ENCODE measurements around the gene LRCH4. TPM values are rescaled to one million over a fixed set of nuclear protein-coding genes. Genes with fewer than 3 reads are reported as not detected.

Gene LRCH4
- total RNA-seq, 1 donor from 2014 or later: 89.7 TPM

DNA sequence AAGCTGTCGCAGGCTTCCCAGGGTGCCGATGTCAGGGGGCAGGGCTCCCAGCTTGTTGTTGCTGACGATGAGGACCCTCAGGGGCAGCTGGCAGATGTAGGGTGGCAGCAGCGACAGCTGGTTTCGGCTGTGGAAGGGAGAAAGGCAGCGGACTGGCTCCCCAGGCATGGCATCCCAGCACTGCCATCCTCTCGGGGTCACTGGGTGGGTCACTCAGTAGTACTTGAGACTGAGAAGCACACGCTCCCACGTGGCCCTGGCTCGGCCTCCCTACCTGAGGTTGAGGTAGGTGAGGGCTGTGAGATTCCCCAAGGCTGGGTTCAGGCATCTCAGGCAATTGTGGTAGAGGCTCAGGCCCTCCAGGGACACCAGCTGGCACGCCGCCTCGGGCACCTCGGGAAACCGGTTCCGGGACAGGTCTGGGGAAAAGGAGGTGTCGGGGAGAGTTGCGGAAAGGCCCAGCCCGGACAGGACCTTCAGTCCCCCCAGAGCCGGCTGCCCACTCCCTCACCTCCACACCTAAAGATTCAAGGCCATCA, 3.8 kb downstream of the LRCH4 start:
- peaks cover 26% of the 10 kb centered on the region for H3K4me1 Mint-ChIP-seq (ENCODE audit: unreplicated experiment)
- peaks cover 19% of the 10 kb centered on the region for H3K27me3 Mint-ChIP-seq (ENCODE audit: unreplicated experiment)
- TF ChIP-seq CTCF (IDR thresholded peaks at IDR 0.05; ENCODE audit: unreplicated experiment): no peak
- DNase-seq (ENCODE audit: low spot score): no peak
- H3K9me3 Mint-ChIP-seq (ENCODE audit: unreplicated experiment): no peaks in the 10 kb centered on the region
- peaks cover 10% of the 10 kb centered on the region for H3K36me3 Mint-ChIP-seq (ENCODE audit: low read depth, unreplicated experiment)
- peak overlapping the region; percentile 42 for H3K27ac Mint-ChIP-seq (ENCODE audit: unreplicated experiment)
- peak overlapping the region; percentile 65 for H3K4me3 Mint-ChIP-seq (ENCODE audit: unreplicated experiment)

DNA sequence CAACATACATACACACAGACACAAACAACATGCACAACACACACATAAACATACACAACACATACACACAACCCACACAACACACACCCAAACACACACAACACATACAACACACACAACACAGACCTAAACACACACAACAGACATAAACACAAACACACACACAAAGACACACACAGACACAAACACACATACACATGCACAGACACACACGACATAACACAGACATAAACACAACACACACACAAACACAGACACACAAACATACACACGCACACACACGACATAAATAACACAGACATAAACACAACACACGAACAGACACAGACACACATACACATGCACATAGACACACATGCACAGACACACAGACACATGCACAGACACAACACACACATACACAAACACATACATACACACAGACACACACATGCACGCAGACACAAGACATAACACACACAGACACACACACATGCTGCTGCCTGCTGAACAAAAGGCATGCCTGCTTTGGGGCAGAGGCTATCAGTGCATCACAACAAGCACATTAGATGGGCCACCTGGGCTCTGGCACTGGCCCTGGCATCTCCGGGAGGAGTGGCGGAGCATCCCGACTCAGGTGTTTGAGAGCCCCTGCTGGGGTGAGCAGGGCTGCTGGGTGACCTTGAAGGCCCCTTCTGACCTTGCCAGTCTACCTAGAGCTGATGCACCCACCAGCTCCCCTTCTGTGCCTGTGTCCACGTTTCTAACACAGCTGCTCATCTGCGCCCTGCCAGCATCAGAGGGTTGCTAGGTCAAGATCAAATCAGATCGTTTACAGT, 5.3 kb downstream of the LRCH4 start:
- peaks cover 18% of the 10 kb centered on the region for H3K27me3 Mint-ChIP-seq (ENCODE audit: unreplicated experiment)
- peaks cover 26% of the 10 kb centered on the region for H3K4me1 Mint-ChIP-seq (ENCODE audit: unreplicated experiment)
- H3K9me3 Mint-ChIP-seq (ENCODE audit: unreplicated experiment): no peaks in the 10 kb centered on the region
- H3K27ac Mint-ChIP-seq (ENCODE audit: unreplicated experiment): no peak overlapping the region
- DNase-seq (ENCODE audit: low spot score): no peak
- TF ChIP-seq CTCF (IDR thresholded peaks at IDR 0.05; ENCODE audit: unreplicated experiment): no peak
- H3K4me3 Mint-ChIP-seq (ENCODE audit: unreplicated experiment): no peak overlapping the region
- H3K36me3 Mint-ChIP-seq (ENCODE audit: low read depth, unreplicated experiment): peaks cover 14% of the 10 kb centered on the region

DNA sequence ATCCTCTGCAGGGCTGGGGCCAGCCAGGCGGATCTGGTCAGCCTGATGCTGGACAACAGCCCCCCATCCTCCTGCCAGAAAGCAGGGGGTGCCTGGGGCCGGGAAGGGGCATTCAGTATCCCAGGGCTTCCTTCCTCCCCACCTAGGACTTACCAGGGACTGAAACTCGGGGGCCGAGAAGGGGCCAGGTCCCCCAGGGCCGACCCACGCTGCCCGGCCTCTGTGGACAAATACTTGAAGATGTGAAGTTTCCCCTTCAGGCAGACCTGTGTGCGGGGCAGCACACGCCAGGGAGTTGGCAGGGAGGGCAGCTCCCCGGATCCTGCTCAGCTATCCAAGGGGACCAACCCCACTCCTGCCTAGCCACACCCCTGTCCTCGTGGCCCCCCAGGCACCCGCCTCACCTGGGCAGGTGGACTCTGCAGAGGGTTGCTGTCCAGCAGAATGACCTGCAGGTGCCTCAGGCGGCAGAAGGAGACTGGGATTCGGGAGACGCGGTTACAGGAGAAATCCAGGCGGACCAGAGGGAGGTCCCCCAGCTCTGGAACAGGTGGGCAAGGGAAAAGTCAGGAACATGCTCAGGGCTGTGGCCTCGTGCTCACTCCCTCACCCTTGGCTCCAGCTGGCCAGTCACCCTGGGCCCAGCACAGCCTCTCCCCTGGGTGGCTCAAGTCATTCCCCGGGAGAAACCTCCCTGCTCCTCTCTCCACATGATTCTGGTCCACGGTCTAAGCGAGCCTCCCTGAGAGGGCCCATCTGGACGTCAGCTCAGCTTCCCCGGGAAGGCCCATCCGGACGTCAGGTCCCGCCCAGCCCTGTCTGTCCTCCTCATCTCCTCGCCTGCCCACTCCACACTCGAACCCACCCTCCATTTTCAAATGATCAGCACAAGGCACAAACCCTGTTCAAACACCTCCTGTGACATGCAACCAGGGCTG, 7.4 kb downstream of the LRCH4 start:
- no peak for DNase-seq (ENCODE audit: low spot score)
- Mint-ChIP-seq H3K27me3 (ENCODE audit: unreplicated experiment) (peaks cover 19% of the 10 kb centered on the region), H3K4me3 (ENCODE audit: unreplicated experiment) (no peak overlapping the region), H3K36me3 (ENCODE audit: low read depth, unreplicated experiment) (peaks cover 8% of the 10 kb centered on the region), H3K27ac (ENCODE audit: unreplicated experiment) (peak overlapping the region; percentile 24), H3K9me3 (ENCODE audit: unreplicated experiment) (no peaks in the 10 kb centered on the region), H3K4me1 (ENCODE audit: unreplicated experiment) (peaks cover 12% of the 10 kb centered on the region)
- no peak for TF ChIP-seq CTCF (IDR thresholded peaks at IDR 0.05; ENCODE audit: unreplicated experiment)

DNA sequence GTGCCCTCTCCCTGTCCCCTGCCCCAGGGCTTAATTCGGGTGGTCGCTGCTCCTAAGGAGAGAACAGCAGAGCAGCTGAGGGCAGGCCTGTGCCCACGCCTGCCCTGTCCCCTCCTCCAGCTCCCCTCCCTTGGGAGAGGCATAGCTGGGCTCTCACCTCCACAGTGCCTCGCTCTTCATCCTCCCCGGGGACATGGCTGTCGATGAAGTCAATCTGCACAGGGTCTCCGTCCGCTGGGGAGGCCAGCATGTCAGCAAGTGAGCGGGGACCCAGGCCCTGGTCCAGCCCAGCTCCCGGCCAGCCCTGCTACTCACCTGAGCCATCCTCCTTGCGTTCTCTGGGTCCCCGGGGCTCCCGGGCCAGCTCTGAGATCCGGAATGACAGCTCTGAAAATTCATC, 8.4 kb downstream of the LRCH4 start:
- Mint-ChIP-seq H3K9me3 (ENCODE audit: unreplicated experiment) (no peaks in the 10 kb centered on the region), H3K27me3 (ENCODE audit: unreplicated experiment) (peaks cover 16% of the 10 kb centered on the region), H3K36me3 (ENCODE audit: low read depth, unreplicated experiment) (peaks cover 8% of the 10 kb centered on the region), H3K4me1 (ENCODE audit: unreplicated experiment) (peaks cover 2% of the 10 kb centered on the region), H3K4me3 (ENCODE audit: unreplicated experiment) (no peak overlapping the region), H3K27ac (ENCODE audit: unreplicated experiment) (no peak overlapping the region)
- TF ChIP-seq CTCF (IDR thresholded peaks at IDR 0.05; ENCODE audit: unreplicated experiment): no peak
- DNase-seq (ENCODE audit: low spot score): no peak
